ENCODE results near the gene CXCL3. TPM values are rescaled to one million over a fixed set of nuclear protein-coding genes. Genes with fewer than 3 reads are reported as not detected.
A peak's percentile ranks its signal among the peaks of the same experiment; 100 is the strongest.

The CXCL3 gene
- total and polyA plus RNA-seq, 9 of the 15 experiments (the other 6 are each of a cell fraction or from before 2014, with no cell fraction given), result 2.3 to 8.9 (median 6.1) TPM

GRCh38 chr4:74038425-74039314 is at the start of gene CXCL3 (continued):
- TF ChIP-seq ZNF280A (IDR thresholded peaks at IDR 0.05; ENCODE audit: low read depth, partially characterized antibody) (no peak), MYC (IDR thresholded peaks at IDR 0.05; ENCODE audit: low read depth, low read length) (peak; percentile 72), MYC (CRISPR knock-in tag; IDR thresholded peaks at IDR 0.05; ENCODE audit: borderline replicate concordance, low read depth) (no peak), NCOR1 (IDR thresholded peaks at IDR 0.05) (peak; percentile 33; the same call in 1 of the 2 replicates), ZNF175 (CRISPR knock-in tag; IDR thresholded peaks at IDR 0.05; ENCODE audit: low read depth) (no peak), ZNF277 (CRISPR knock-in tag; IDR thresholded peaks at IDR 0.05; ENCODE audit: borderline replicate concordance) (no peak), RFX7 (CRISPR knock-in tag; IDR thresholded peaks at IDR 0.05) (no peak), EP400 (IDR thresholded peaks at IDR 0.05) (peak; percentile 89), SMARCA5 (IDR thresholded peaks at IDR 0.05) (no peak), ZKSCAN8 (CRISPR knock-in tag; IDR thresholded peaks at IDR 0.05) (no peak), PHF8 (IDR thresholded peaks at IDR 0.05; ENCODE audit: borderline replicate concordance, low read length) (peak; percentile 68; the same call in 1 of the 2 replicates), BRD4 (IDR thresholded peaks at IDR 0.05) (no peak), CREBBP (IDR thresholded peaks at IDR 0.05; ENCODE audit: low read depth, low read length) (no peak), PRMT5 (CRISPR knock-in tag; IDR thresholded peaks at IDR 0.05) (no peak), HBP1 (CRISPR knock-in tag; IDR thresholded peaks at IDR 0.05) (no peak), CREM (IDR thresholded peaks at IDR 0.05; ENCODE audit: low read depth) (peak; percentile 48; the same call in 1 of the 2 replicates), SP2 (IDR thresholded peaks at IDR 0.05; ENCODE audit: extremely low read depth, low read depth, low read length, poor library complexity, severe bottlenecking) (no peak), ZNF740 (CRISPR knock-in tag; IDR thresholded peaks at IDR 0.05) (no peak), ZNF740 (tag; IDR thresholded peaks at IDR 0.05) (no peak), U2AF2 (optimal IDR thresholded peaks at IDR 0.05; ENCODE audit: low read depth, low read length) (no peak), NR1H2 (CRISPR knock-in tag; IDR thresholded peaks at IDR 0.05) (no peak), NR2F6 (CRISPR knock-in tag; IDR thresholded peaks at IDR 0.05) (no peak)

All from K562 (cell line).